K562 (cell line): ENCODE data around the gene GOLGA8J. TPM values are rescaled to one million over a fixed set of nuclear protein-coding genes. Genes with fewer than 3 reads are reported as not detected.

Experiments used
- ATAC-seq: fragments of 200-7000 bp; cut with Tn5 transposase; 3 replicates; pipeline ENCODE4 v1.9.1; 2020; ENCODE audit warnings: moderate library complexity
- BruUV-seq: library from RNA; stranded (reverse); fragments of 400-500 nt; replicated peaks from 2 replicates; lab custom pipeline; 2021; lab: Mats Ljungman, UMichigan
- CTCF ChIA-PET: fragments of 300-600 bp; formaldehyde crosslinking; extraction: SDS; loops from one replicate; lab custom pipeline; 2021; ENCODE audit warnings: low intra/inter-chr PET ratio; lab: Yijun Ruan, JAX
- POLR2A ChIA-PET: fragments of 300-600, 350-650 bp; sonication (Branson Sonifier 250); formaldehyde crosslinking; extraction: SDS; loops from one replicate; lab custom pipeline; 2021; ENCODE audit warnings: antibody characterized with exemption, inconsistent platforms; lab: Yijun Ruan, JAX
- DNase-seq, 4 experiments: peaks; one replicate each; pipeline versions ENCODE4 v3.0.0 to v3.0.0-alpha.2; 2011 to 2018; ENCODE audit warnings: low spot score in 3 of 4, mixed read lengths in 3 of 4; ENCODE audit errors: extremely low read depth in 1 of 4
- FAIRE-seq: peaks from 2 replicates; lab custom pipeline; 2011; peaks lifted over from hg19 to GRCh38; lab: Jason Lieb, UNC
- H2AFZ ChIP-seq: 2 replicates; pipeline ENCODE4 v1.6.0; 2011; ENCODE audit warnings: low read depth, low read length, control low read depth, inconsistent platforms
- H3K27ac ChIP-seq: fragments of 200-600 bp; 3 replicates; pipeline ENCODE4 v1.8.0; 2011; ENCODE audit warnings: low read depth, mild to moderate bottlenecking, control low read depth, inconsistent platforms, low read length, moderate library complexity, mixed read lengths; ENCODE audit errors: extremely low read depth
- H3K27me3 ChIP-seq, 2 experiments: fragments of 300-600 bp in 1 of 2; 2 replicates in 1 of 2; 3 replicates in 1 of 2; pipeline versions ENCODE4 v1.6.0 to v1.8.0; 2011; ENCODE audit warnings: inconsistent platforms in 2 of 2, low read length in 2 of 2, mild to moderate bottlenecking in 1 of 2, mixed read lengths in 1 of 2, moderate library complexity in 1 of 2; ENCODE audit not compliant: control insufficient read depth in 2 of 2, insufficient read depth in 2 of 2
- H3K36me3 ChIP-seq: fragments of 300-600 bp; 3 replicates; pipeline ENCODE4 v1.8.0; 2011; ENCODE audit warnings: mild to moderate bottlenecking, low read length, inconsistent platforms; ENCODE audit not compliant: control insufficient read depth, insufficient read depth
- H3K4me1 ChIP-seq, 2 experiments: fragments of 200-600 bp in 1 of 2; replicated peaks in 1 of 2; 2 replicates in 1 of 2; 3 replicates in 1 of 2; pipeline versions ENCODE4 v1.5.1 to v1.8.0; 2011; ENCODE audit warnings: inconsistent platforms in 2 of 2, low read length in 2 of 2, mild to moderate bottlenecking in 1 of 2, mixed read lengths in 1 of 2, moderate library complexity in 1 of 2; ENCODE audit not compliant: control insufficient read depth in 2 of 2, insufficient read depth in 2 of 2
- H3K4me2 ChIP-seq: 2 replicates; pipeline ENCODE4 v1.6.1; 2011; ENCODE audit warnings: low read length, control low read depth, inconsistent platforms, mixed read lengths; ENCODE audit not compliant: insufficient read depth
- H3K4me3 ChIP-seq: fragments of 200-600 bp; sonication (generic), shearing (Covaris generic); 2 replicates; pipeline ENCODE4 v1.5.1; 2016; ENCODE audit warnings: control low read depth, inconsistent platforms
- H3K79me2 ChIP-seq: fragments of 200-600 bp; 3 replicates; pipeline ENCODE4 v1.8.0; 2011; ENCODE audit warnings: low read length, inconsistent platforms; ENCODE audit not compliant: control insufficient read depth, insufficient read depth
- H3K9ac ChIP-seq, 2 experiments: 2 replicates each; pipeline versions ENCODE4 v1.6.0 to v1.6.1; 2011; ENCODE audit warnings: low read depth in 2 of 2, low read length in 2 of 2, control low read depth in 1 of 2, inconsistent platforms in 1 of 2, mild to moderate bottlenecking in 1 of 2, mixed read lengths in 1 of 2; ENCODE audit not compliant: insufficient read depth in 1 of 2
- H3K9me1 ChIP-seq: one replicate; pipeline ENCODE4 v1.6.0; 2011; ENCODE audit warnings: inconsistent platforms, mild to moderate bottlenecking, low read length, moderate library complexity; ENCODE audit not compliant: control insufficient read depth, insufficient read depth
- H3K9me3 ChIP-seq: replicated peaks from 2 replicates; pipeline ENCODE4 v1.5.1; 2011; ENCODE audit warnings: low read depth, low read length, inconsistent platforms; ENCODE audit not compliant: control insufficient read depth, insufficient read depth
- H4K20me1 ChIP-seq: replicated peaks from 2 replicates; pipeline ENCODE4 v1.6.1; 2011; ENCODE audit warnings: low read length, inconsistent platforms, mixed read lengths; ENCODE audit not compliant: control insufficient read depth, insufficient read depth
- MED1 ChIP-seq: sonication (generic); formaldehyde crosslinking; IDR thresholded peaks from 2 replicates; pipeline ENCODE4 v1.8.1; 2023; ENCODE audit warnings: missing genetic modification reagents, borderline replicate concordance
- MTA3 ChIP-seq: fragments of 450-650 bp; formaldehyde crosslinking; IDR thresholded peaks from 2 replicates; pipeline ENCODE4 v1.6.1; 2017; ENCODE audit warnings: mild to moderate bottlenecking, borderline replicate concordance
- MYNN ChIP-seq, 2 experiments: sonication (generic); formaldehyde crosslinking in 1 of 2; IDR thresholded peaks; 2 replicates each; pipeline versions ENCODE4 v1.5.0 to v1.6.1; 2016 to 2020; ENCODE audit warnings: antibody characterized with exemption in 1 of 2, missing genetic modification reagents in 1 of 2
- POLR2A ChIP-seq: fragments of 450-650 bp; conservative IDR thresholded peaks from 2 replicates; pipeline ENCODE4 v1.6.1; 2016
- WGBS: fragments of 100-300 bp; shearing (Covaris generic); methylation state at CpG from one replicate; pipeline ENCODE4 v1.1.6; 2016; ENCODE audit warnings: low coverage, mixed read lengths; ENCODE audit not compliant: insufficient coverage; ENCODE audit errors: missing lambda C conversion rate; 5-methylcytosine and 5-hydroxymethylcytosine counted together
- in situ Hi-C: fragments of 300-500 bp; cut with MboI; formaldehyde crosslinking; loops from 4 replicates; pipeline ENCODE4 v1.15.0; 2018; ENCODE audit warnings: inconsistent platforms, mixed read lengths
- intact Hi-C: fragments of 100-400 bp; cut with micrococcal nuclease; formaldehyde crosslinking; loops from 2 replicates; pipeline ENCODE4 v1.14.2; 2022
- polyA plus RNA-seq, 8 experiments: library from polyadenylated mRNA; depleted of rRNA in 4 of 8; stranded (reverse) in 5 of 8; unstranded in 3 of 8; fragments of >200 nt; fragmentation: Nextera tagmentation in 2 of 8; fragmentation: Illumina TruSeq in 1 of 8; extraction: Ambion mirVana in 2 of 8; extraction: Trizol in 1 of 8; gene quantifications; 2 replicates each; pipeline versions ENCODE4 v1.2.1 to v1.2.3, GENCODE V29; 2011 to 2014; ENCODE audit warnings: inconsistent platforms in 1 of 8, missing spikeins in 1 of 8
- total RNA-seq, 7 experiments: library from RNA; depleted of rRNA in 6 of 7; stranded (reverse); fragments of >200 nt in 6 of 7; fragmentation: Illumina TruSeq in 2 of 7; extraction: Trizol in 2 of 7; gene quantifications; 2 replicates each; pipeline versions ENCODE4 v1.2.1 to v1.2.3, GENCODE V29; 2011 to 2021; ENCODE audit warnings: low replicate concordance in 1 of 7
- TF ChIP-seq, protein P1 (sequence below): fragments of 450-650 bp; IDR thresholded peaks from 2 replicates; pipeline ENCODE4 v1.6.1; 2017; ENCODE audit warnings: antibody characterized with exemption
- TF ChIP-seq, protein P2 (sequence below): fragments of 150-350 bp; conservative IDR thresholded peaks from 2 replicates; pipeline ENCODE4 v1.6.1; 2014; ENCODE audit warnings: low read length

Gene GOLGA8J
- total and polyA plus RNA-seq, 9 of the 15 experiments (the other 6 are each of a cell fraction or from before 2014, with no cell fraction given), result not detected

DNA sequence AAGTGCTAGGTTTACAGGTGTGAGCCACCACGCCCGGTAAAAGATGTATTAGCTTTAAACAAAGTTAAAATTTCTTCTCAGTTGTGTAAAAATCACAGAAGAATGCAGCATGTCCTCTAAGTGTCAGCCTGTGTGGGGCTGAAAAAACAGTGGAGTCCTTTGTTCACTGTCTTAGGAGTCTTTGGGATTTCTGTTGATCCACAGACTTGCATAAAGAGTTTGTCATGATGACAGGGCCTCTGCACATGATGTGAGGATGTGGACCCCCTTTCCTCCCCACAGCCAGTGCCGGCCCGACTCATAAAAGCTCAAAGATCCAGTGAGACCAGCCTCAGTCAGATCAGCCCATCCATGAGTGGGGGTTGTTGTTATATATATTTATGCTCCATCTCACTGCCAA, 49.0 kb upstream of the GOLGA8J start:
- Histone ChIP-seq H3K4me3 (no peak overlapping the region), H3K9me1 (no peaks in the 10 kb centered on the region), H3K36me3 (no peaks in the 10 kb centered on the region), H3K27ac (no peak overlapping the region), H3K27me3 (no peaks in the 10 kb centered on the region; a peak in 1 of 5 replicates), H3K9me3 (no peaks in the 10 kb centered on the region), H3K79me2 (no peaks in the 10 kb centered on the region), H4K20me1 (no peaks in the 10 kb centered on the region), H3K4me2 (no peak overlapping the region), H2AFZ (no peak overlapping the region), H3K4me1 (no peaks in the 10 kb centered on the region), H3K9ac (no peak overlapping the region)
- POLR2A ChIA-PET, result no interaction called here
- in situ Hi-C loops (no loop called here), intact Hi-C loops (no loop called here)
- DNase-seq, result no peak
- no peak for FAIRE-seq
- no peak for ATAC-seq
- TF ChIP-seq, protein P1, sequence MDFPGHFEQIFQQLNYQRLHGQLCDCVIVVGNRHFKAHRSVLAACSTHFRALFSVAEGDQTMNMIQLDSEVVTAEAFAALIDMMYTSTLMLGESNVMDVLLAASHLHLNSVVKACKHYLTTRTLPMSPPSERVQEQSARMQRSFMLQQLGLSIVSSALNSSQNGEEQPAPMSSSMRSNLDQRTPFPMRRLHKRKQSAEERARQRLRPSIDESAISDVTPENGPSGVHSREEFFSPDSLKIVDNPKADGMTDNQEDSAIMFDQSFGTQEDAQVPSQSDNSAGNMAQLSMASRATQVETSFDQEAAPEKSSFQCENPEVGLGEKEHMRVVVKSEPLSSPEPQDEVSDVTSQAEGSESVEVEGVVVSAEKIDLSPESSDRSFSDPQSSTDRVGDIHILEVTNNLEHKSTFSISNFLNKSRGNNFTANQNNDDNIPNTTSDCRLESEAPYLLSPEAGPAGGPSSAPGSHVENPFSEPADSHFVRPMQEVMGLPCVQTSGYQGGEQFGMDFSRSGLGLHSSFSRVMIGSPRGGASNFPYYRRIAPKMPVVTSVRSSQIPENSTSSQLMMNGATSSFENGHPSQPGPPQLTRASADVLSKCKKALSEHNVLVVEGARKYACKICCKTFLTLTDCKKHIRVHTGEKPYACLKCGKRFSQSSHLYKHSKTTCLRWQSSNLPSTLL, result no peak
- TF ChIP-seq, protein P2, sequence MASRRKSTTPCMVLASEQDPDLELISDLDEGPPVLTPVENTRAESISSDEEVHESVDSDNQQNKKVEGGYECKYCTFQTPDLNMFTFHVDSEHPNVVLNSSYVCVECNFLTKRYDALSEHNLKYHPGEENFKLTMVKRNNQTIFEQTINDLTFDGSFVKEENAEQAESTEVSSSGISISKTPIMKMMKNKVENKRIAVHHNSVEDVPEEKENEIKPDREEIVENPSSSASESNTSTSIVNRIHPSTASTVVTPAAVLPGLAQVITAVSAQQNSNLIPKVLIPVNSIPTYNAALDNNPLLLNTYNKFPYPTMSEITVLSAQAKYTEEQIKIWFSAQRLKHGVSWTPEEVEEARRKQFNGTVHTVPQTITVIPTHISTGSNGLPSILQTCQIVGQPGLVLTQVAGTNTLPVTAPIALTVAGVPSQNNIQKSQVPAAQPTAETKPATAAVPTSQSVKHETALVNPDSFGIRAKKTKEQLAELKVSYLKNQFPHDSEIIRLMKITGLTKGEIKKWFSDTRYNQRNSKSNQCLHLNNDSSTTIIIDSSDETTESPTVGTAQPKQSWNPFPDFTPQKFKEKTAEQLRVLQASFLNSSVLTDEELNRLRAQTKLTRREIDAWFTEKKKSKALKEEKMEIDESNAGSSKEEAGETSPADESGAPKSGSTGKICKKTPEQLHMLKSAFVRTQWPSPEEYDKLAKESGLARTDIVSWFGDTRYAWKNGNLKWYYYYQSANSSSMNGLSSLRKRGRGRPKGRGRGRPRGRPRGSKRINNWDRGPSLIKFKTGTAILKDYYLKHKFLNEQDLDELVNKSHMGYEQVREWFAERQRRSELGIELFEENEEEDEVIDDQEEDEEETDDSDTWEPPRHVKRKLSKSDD, result no peak
- TF ChIP-seq MTA3 (no peak), MED1 (CRISPR knock-in tag) (no peak), MYNN (IDR thresholded peaks at IDR 0.05) (no peak), MYNN (CRISPR knock-in tag; IDR thresholded peaks at IDR 0.05) (no peak), POLR2A (no peak)
- WGBS, result 2% methylated on average over 4 of the region's 4 CpGs
- no TSS peak for BruUV-seq
- CTCF ChIA-PET, result no interaction called here
